GM19193 (cell line): ENCODE measurements around the gene CHRNG.

Experiments used
- POLR2A ChIP-seq: IDR thresholded peaks from 4 replicates; pipeline ENCODE4 v1.6.1; 2011; ENCODE audit not compliant: insufficient read depth, insufficient read length; ENCODE audit errors: extremely low read depth

Gene CHRNG

DNA sequence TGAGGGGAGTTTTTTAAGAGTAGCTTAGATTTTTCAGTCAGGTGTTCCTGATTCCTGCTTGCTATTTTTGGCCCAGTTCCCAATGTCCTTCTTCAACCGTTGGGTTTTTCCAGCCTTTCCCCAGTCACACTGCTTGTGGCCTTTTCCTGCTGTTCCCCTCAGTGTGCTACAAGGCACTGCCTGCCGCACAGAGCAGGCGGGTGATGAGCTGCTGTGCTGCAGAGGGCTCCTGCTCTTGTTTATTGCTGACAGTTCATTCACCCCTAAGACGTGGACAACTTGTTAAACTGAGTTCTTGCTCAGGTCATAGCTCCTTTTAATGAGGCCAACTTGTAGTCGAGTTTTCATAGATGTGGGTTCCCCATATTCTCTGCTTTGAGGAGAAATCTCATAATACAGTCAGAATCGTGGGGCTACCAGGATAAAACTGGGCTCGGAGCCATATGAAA is 31.6 kb downstream of the CHRNG start:
- no peak for TF ChIP-seq POLR2A

DNA sequence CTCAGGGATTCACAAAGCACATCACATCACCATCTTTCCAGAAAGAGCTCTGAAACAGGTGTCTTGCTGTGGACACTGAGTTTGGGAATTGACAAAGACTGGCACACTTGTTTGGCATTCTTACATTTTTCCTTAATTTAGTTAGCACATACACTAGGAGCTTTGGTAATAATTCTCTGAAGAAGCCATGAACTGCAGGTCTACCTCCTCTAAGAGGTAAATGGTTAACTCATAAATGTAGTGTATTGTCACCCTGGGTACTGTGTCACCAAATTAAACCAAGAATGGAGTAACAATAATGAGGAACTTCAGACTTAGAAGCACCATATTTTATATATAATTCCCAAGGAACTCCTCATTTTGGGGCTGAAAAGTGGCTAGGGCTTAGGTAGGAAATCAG is 33.5 kb downstream of the CHRNG start:
- TF ChIP-seq POLR2A, result no peak

DNA sequence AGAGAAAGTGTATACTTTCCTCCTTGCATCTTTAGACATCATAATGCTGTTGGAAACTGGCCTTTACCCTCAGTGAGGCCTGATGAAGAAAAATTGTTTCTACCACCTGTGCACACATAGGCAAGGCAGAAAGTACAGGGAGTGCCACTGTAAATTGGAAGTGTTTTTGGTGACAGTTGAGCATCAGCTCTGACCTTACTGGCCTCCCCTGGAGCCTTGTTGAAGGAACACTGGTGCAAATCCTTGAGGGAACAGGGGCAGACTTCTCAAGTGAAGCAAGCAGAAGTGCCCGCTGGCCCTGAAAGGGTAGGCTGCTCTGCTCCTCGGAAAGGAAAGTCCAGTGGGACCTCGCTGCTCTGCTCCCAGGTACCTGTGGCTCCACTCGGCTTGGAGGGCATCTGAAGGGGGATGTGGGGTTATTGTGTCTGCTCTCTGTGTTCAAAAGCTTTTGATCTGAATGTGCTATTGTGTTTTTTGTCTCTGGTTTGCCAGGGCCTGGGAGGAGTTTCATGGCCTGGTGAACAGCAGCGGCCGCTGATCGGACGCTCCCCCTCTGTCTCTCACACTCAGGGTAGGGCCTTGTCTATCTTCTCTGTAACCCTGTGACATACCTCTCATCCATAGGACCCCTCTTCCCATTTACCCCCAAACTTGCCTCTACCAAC is 34.4 kb downstream of the CHRNG start:
- no peak for TF ChIP-seq POLR2A

DNA sequence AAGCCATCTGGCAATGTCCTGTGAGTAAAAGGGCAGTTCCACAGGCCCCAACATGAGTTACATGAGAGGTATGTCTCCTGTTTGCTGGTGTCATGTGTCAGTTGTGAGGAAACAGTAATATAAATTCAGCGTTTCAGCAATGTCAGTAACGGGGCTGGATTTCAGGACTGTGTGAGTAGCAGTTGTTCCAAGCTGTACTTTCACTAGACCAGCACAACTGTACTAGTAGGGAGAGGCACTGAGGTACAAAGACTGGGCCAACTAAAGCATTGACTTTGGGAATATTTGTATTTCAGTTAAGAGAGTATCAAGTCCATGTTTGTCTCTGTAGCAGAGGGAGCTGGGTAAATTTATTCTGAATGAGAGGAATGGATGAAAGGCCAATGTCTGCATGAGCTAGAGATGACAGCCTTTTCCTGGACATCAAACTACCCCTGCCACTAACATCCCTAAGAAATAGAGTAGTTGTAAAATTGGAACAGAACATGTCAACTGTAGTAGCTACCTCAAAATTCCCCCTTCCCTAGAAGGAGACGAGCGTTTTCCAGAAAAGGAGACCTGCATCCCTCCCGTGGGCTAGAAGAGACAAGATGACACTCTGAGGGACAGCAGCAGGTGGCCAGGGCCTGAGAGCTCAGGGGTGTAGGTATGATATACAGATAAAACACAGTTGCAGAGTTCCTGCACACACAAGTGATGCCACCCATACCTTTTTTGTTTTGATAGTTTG is 35.3 kb downstream of the CHRNG start:
- TF ChIP-seq POLR2A, result no peak

DNA sequence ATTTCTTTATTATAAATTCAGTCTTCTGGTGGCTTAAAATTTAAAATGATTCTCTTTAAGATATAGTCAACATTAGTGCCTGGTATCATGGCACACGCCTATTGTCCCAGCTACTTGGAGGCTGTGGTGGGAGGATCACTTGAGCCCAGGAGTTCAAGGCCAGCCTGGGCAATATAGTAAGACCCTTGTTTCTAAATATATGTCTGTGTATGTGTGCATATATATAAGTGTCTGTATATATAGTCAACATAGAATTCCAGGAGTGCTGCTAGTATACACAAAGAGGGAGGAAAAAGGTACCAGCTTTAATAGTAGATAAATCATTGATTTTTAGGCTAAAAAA is 35.9 kb downstream of the CHRNG start:
- TF ChIP-seq POLR2A, result no peak

DNA sequence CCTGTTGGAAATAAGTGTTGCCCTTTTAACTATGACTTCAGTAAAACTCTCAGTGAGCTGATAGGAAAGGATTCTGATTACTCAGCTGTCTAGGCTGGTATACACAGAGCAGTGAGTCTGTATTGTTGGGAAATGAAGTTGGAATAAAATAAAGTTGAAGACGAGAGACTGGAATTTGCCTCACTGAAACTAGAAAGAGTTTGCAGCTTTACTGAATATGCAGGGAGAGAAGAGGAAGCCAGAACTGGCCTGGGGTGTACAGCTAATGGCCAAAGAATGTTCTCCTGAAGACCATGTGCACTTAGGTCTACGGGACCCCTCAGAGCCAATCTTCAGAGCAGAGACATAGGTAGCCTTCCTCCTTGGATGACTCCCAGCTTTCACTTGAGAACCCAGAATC is 37.5 kb downstream of the CHRNG start:
- TF ChIP-seq POLR2A, result no peak

DNA sequence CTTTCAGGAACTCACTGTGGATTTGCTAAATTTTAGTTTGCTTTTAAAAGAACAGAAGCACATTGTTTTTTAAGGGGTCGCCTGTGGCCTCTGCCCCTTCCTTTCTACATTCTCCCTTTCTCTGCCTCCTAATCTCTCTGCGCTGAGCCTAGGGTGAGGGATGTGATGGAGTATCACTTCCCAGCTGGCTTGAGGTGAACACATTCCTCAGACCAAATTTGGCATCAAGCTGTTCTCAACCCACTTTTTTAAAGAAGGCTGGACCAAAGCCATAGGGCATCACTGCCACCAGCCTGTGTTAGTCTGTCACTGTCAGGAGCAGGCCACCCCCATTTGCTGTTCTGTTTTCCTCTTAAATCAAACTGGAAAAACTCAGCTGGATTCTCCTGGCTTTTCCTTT is 38.3 kb downstream of the CHRNG start:
- TF ChIP-seq POLR2A, result no peak

DNA sequence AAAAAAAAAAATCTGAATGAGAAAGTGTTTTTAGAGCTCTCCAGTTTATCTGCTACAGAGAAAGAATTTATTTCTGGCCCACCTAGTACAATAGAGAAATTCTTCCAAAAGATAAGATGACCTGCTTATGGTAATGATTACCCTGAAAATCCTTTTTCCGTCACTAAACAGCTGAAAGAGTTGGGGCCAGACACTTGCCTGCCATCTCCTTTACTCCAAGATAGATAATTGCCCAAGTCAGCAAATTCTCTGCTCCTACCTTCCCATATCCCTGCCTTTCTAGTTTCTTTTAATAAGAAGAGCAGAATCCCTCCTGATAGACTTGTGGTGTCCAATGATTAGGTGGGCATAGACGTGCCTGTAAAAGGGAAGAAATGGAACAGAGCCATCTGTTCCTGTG is 39.1 kb downstream of the CHRNG start:
- TF ChIP-seq POLR2A, result no peak

DNA sequence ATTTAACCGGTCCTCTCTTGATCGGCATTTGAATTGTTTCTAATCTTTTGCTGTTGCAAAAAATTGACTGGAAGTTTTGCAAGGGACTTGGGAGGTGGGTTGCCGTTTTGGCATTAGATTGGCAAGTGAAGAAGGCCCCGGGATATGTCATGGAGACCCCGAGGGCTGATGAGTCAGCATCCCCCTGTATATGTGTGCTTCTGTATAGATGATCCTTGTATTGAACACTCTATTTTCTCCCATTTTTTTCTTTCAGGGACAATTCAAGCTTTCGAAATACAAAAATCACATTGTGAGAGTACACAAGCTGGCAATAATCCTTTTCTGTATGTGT is 41.1 kb downstream of the CHRNG start:
- no peak for TF ChIP-seq POLR2A

DNA sequence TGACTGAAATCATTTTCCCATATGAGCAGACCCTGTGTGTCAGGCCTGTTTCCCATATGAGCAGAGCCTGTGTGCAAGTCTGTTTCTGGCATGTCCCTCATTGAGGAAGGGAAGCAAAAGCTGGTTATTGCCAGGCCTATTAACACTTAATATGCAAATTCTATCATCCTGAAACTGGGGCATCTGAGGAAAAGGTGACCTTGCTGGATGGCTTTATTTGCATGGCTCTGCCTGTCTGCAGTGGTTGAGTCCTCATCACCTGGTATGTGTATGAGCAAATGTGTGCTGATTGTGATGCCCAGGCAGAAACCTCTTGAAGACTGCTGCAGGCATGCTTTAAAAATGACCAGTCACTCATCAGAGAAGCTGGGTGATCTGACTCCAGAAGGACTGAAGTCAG is 42.2 kb downstream of the CHRNG start:
- TF ChIP-seq POLR2A, result no peak

DNA sequence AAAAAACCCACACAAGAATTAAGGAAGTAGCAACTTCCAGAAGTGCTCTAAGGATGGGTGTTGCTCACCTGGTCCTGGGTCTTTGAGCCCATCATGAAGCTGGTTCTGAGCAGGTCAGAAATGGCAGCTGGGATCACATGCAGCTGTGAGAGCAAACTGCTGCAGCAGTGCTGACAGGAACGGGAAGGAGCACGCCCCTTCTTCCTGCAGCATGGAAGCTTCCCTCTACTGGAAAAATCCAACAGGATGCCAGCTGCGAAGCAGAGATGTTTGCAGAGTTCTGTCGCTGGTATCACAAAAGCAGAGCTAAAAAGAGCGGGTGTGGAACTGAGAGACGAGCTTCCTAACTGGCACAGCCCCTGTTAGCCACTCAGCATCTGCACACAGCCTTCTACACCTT is 44.7 kb downstream of the CHRNG start:
- TF ChIP-seq POLR2A, result no peak

DNA sequence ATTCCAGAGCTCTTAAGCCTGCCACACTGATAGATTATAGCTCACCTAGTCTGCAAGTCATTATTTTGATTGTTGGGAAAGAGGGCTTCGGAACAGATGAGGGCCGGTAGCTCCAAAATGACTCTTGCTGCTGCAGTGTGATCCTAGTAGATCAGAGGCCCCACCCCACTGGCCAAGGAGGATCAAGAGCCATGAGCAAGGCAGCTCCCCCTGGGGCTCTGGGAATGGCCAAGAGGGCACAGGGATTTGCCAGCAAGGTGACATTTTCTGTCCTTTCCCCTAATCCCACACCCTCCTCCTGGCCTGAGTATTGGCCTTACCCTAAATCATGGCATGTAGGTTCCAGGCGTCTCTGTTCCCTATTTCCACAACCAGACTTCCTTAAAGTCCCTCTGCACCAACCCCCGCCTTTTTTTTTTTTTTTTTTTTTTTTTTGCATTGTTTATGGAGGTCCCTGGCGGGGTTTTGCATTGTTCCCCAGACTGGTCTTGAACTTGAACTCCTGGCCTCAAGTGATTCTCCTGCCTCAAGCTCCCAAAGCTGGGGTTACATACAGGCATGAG is 47.5 kb downstream of the CHRNG start:
- TF ChIP-seq POLR2A, result no peak

DNA sequence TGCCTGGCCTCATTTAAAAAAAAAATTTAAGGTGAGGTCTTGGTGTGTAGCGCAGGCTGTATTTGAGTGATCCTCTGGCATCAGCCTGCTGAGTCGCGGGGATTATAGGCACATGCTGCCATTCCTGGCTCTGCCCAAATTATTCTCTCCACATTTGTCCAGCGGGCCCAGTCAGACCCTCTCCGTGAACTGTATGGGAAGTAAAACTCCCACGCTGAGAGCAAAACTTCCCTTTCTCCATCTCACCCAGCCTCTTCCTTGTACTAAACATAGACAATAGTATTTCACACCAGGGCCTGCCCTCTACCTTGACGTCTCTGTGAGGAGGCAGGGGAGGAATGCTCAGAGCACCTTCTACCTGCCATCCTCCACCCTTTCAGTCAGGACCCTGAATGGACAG is 48.0 kb downstream of the CHRNG start:
- TF ChIP-seq POLR2A, result no peak

DNA sequence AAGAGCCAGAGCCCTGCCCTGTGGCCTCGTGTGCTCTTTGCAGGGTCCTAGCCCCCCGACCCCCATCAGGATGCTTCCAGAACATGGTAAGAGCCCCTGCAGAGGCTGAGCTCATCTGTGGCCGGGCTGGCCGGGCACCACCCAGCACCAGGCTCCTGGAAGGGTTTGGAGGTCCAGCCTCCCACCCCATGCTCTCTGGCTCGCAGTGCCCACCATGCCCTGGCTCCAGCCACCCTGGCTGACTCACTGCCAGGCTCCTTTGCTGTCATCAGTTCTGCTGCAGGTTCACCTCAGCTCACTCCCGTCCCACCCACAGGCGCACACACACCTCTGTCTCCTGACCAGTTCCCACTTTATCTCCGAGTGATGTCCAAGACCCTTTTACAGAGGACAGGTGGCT is 48.5 kb downstream of the CHRNG start:
- no peak for TF ChIP-seq POLR2A

DNA sequence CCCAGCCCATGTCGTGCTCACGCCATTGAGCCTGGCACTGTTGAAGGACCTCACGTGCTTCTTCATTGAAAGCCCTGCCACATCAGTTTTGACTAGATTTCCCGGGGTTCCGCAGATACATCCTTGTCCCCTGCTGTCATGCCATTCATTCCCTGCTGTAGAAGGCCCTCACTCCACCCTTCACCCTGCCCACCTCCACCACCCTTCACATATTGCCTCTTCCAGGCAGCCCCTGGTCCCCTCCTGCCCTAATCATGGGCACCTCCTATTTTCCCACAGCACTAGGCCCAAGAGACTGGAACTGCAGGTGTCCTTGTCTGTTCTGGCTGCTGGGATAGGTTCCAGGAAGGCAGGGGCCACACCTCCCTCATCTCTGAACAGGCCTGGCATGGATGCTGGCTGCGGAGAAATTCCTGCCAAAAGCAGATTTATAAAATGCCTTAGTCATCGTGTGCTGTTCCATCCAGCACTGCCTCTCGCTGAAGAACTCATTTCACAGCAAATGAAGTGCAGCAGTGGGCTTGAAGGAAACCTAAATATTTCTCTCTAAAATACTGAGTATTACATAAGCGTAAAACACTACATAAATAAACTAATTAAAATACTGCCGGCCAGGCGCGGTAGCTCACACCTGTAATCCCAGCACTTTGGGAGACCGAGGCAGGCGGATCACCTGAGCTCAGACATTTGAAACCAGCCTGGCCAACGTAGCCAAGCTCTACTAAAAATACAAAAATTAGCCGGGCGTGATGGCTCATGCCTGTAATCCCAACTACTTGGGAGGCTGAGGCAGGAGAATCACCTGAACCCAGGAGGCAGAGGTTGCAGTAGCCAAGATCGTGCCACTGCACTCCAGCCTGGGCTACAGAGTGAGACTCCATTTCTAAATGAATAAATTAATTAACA is 49.4 kb downstream of the CHRNG start:
- TF ChIP-seq POLR2A, result no peak
